HT1080 (cell line): ENCODE data around the gene SLC7A9. TPM values are rescaled to one million over a fixed set of nuclear protein-coding genes. Genes with fewer than 3 reads are reported as not detected.
"Not testable (repeated sequence)": the region's sequence is repeated elsewhere in the genome, so short reads cannot be mapped to it uniquely, and the experiment has no call there.

Source experiments
- DNase-seq: peaks from one replicate; pipeline ENCODE4 v3.0.0-alpha.2; 2015; ENCODE audit warnings: low read depth
- total RNA-seq: library from RNA; depleted of rRNA; stranded (reverse); fragments of >200 nt; shearing (Covaris generic); gene quantifications from 2 replicates; pipeline ENCODE4 v1.2.3, GENCODE V29; 2014

Gene SLC7A9
- total RNA-seq, 1 experiment from 2014 or later = not detected

- not testable (repeated sequence) for DNase-seq
Measured at GRCh38 chr19:32885255-32885654, 15.7 kb upstream of the SLC7A9 start.

DNA sequence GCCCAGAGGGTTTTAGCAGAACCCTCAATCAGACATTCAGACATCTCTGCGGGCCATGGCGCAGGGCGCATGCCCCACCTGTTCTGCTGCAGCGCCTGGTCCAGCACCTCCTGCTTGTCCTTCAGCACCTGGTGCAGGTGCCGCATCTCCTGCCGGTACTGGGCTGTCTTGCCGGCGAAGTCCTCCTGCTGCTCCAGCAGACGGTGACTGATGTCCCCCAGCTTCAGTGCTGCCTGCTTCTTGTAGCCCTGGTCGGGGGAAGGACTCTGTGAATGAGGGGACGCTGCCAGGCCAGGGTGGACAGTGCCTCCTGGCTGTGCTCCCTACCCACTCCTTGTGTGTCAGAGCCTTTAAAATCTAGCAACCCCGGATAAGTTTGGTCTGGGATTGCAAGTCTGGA lies 12.2 kb upstream of the SLC7A9 start:
- no peak for DNase-seq

GRCh38 chr19:32880622-32881021 lies 11.1 kb upstream of the SLC7A9 start:
- DNase-seq = no peak

DNA sequence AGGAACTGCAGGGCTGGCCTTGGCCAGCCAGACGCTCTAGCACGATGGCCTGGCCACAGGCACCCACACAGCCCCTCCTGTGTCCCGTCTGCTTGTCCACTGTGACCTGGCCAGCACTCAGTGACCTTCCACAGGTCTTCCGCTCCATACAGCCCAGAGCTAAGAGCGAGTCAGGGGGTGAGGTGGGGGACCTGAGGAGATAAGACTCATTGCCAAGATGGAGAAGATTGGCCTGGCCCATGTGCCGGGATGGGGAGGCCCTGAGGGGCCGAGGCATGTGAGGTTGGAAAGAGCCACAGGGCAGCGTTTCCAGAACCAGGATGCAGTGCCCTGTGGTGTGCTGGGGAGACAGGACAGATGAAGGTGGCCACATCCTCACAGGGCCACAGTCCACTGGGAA lies 10.2 kb upstream of the SLC7A9 start:
- no peak for DNase-seq

GRCh38 chr19:32878988-32879387 lies 9.4 kb upstream of the SLC7A9 start:
- no peak for DNase-seq

GRCh38 chr19:32877977-32878745 lies 8.6 kb upstream of the SLC7A9 start:
- no peak for DNase-seq

GRCh38 chr19:32877323-32877912 lies 7.9 kb upstream of the SLC7A9 start:
- DNase-seq = no peak

DNA sequence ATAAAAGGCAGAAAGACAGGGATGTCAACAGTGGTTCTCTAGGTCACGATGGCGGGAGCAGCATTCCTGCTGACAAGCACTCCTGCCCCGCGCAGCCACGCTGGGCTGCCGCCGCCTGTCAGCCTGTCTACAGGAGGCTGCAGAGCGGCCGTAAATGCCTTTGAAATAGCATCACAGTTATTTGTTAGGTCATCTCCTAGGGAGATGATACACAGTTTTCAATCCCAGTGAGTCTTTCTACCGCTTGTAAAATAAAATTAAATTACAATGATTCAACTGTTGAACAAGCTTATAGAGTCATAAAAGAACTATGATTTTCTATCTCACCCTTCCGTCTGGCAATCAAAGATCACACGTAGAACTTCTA lies 7.3 kb upstream of the SLC7A9 start:
- DNase-seq = peak; percentile 58

- DNase-seq = no peak
Measured at GRCh38 chr19:32876236-32876918, 6.8 kb upstream of the SLC7A9 start.

- DNase-seq = no peak
Measured at GRCh38 chr19:32875428-32875827, 5.9 kb upstream of the SLC7A9 start.

DNA sequence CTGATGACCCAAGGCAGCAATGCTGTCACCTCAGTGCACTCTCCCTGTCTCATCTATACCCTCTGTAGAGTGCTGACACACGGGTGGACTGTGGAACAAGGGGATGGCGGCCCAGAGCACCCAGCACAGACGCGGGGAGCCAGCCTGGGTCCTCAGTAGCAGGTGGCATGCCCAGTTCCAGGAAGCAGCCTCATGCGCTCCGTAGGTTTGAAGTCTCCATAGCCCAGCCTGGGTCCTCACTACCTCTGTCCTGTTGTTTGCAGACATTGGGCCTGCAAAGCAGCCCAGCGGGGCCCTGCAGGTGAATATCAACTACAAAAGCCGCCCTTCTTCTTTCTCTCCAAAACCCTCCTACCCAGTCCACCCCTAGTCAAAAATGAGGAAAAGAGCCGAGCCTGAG lies 5.0 kb upstream of the SLC7A9 start:
- DNase-seq = no peak

DNA sequence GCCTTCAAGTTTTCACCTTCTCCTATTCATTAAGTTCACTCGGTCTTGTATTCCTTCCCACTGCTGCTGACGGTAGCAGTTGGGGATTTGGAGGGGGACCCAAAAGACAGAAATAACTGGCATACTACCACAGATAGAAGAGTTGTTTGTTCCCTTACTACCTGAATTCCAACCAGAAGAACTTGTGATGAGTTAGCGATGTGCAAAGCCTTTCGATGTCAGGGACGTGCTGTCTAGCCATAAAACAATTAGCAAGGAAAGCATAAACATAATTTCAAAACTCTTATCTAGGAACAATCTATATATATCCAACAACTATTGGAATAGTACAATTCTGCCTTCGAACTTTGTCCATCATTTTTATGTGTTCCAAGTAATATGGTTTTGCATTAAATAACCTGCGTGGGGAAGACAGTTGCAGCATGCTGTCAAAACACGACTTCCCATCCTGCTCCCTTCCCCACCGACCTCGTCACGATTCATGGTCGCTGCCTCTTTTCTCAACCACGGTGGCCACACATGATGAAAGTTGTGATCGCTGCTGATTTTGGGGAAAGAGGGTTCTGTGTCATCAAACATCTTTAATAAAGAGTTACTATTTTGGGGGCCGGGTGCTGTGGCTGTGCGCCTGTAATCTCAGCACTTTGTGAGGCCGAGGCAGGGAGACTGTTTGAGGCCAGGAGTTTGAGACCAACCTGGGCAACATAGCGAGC lies 3.8 kb upstream of the SLC7A9 start:
- DNase-seq = no peak

GRCh38 chr19:32872391-32872790 lies 2.8 kb upstream of the SLC7A9 start:
- no peak for DNase-seq

GRCh38 chr19:32870981-32871451 lies 1.4 kb upstream of the SLC7A9 start:
- DNase-seq = no peak

DNA sequence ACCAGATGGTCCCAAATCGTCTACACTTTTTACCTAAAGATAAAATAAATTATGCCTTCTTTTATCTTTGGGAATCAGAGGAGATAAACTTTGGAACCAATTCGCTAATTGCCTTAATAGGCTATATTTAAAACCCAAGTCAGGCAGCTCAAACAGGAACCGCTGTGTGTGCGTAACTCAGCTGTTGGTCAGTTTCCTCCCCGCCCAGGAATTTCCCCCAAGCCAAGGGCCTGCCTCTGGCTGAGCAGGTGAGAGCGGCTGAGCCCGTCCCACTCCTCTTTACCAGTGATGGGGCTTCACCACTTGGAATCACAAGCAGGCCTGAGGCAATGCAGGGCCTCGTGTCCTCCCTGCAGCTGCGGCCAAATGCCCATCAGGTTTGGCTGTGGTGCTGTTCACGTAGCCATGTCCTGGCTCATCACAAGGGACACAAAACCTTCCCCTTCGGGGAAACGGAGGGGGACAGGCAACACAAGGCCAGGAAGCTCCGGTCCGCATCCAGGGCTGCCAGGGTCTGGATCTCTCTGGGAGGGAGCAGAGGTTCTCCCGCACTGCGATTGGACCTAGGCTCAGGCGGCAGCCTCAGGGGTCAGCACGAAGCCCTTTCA lies 503 bp upstream of the SLC7A9 start:
- DNase-seq = no peak

DNA sequence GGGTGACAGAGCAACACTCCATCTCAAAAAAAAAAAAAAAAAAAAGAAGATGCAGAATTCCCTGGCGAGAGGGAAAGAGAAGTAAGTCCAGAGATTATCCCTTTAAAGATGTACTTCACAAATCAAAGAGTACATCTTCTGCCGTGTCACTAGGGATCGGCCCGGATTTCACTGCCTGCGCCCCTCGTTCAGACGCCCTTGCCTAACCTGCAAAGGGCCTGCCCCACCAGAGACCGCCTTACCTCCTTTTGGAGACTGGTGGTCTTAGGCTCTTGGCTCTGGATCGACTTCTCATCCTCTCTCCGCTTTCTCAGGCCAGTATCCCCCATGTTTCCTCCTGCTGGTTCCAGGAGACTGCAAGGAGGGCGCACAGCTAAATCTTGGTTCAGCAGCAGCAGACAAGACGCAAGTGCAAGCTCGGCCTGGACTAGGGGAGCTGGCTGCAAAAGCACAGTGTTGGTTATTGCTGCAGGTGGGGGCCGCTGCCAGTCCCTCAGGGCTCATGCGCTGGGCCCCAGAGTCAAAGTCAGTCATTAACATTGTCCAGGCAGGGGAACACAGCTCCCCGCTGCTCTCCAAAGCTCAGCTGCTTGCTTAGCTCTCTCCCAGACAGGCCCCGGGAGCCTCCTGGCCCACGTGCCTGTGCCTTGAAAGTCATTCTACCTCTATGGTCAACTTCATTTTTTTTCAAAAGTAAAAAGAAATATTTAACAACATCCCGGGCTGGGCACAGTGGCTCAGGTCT lies 1.2 kb downstream of the SLC7A9 start:
- no peak for DNase-seq

DNA sequence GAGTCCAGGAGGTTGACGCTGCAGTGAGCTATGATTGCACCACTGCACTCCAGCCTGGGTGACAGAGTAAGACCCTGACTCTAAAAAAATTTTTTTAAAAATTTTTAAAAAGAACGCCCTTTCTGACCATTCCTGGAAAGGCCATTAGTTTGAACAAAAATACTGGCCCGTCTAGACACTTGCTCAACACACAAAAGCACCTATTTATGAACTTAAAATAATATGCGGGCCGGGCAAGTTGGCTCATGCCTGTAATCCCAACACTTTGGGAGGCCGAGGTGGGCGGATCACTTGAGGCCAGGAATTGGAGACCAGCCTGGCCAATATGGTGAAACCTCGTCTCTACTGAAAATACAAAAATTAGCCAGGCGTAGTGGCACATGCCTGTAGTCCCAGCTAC lies 2.1 kb downstream of the SLC7A9 start:
- not testable (repeated sequence) for DNase-seq

- no peak for DNase-seq
Measured at GRCh38 chr19:32866564-32867265, 2.9 kb downstream of the SLC7A9 start.

- no peak for DNase-seq
Measured at GRCh38 chr19:32866061-32866460, 3.5 kb downstream of the SLC7A9 start.

- DNase-seq = no peak
Measured at GRCh38 chr19:32865326-32865725, 4.2 kb downstream of the SLC7A9 start.
